Stimulated activated CD4-positive, alpha-beta T cell treated with anti-CD3 and anti-CD28 coated beads, Interleukin-1b, Interleukin-23, amount 100 ng/mL, for 4 hours (primary cell): ENCODE data around the gene GSDMA.
A peak's percentile ranks its signal among the peaks of the same experiment; 100 is the strongest.

Experiments used
- DNase-seq, 2 donors: peaks; one replicate each; pipeline ENCODE4 v3.0.0-alpha.2; 2020; ENCODE audit warnings: low read depth in 2 of 2

GSDMA gene

GRCh38 chr17:39962642-39963220, at the start of gene GSDMA:
TSS of gene GSDMA (plus strand) at chr17:39963004. CDS start at chr17:39965688, 2,684 bp downstream.
- no peak for DNase-seq

- no peak for DNase-seq
These were observed 48.8 kb upstream of the GSDMA start for GRCh38 chr17:39913989-39914388.

- no peak for DNase-seq
These were observed 47.2 kb upstream of the GSDMA start for GRCh38 chr17:39915559-39915958.

- DNase-seq = no peak
These were observed 45.9 kb upstream of the GSDMA start for GRCh38 chr17:39916918-39917317.

GRCh38 chr17:39919087-39919683, 43.6 kb upstream of the GSDMA start:
- DNase-seq = no peak

GRCh38 chr17:39920218-39921210, 42.3 kb upstream of the GSDMA start:
- DNase-seq = peak; percentile 41 to 54

GRCh38 chr17:39921323-39921722, 41.5 kb upstream of the GSDMA start:
- no peak for DNase-seq

GRCh38 chr17:39922006-39922405, 40.8 kb upstream of the GSDMA start:
- no peak for DNase-seq

- DNase-seq = no peak
These were observed 39.6 kb upstream of the GSDMA start for GRCh38 chr17:39923230-39923629.

- no peak for DNase-seq
These were observed 38.7 kb upstream of the GSDMA start for GRCh38 chr17:39923836-39924690.

GRCh38 chr17:39924691-39925055, 38.1 kb upstream of the GSDMA start:
- DNase-seq = no peak

- no peak for DNase-seq
These were observed 37.3 kb upstream of the GSDMA start for GRCh38 chr17:39925282-39926134.

GRCh38 chr17:39926135-39926587, 36.6 kb upstream of the GSDMA start:
- DNase-seq = no peak

- DNase-seq = peak; percentile 19 to 42
These were observed 36.2 kb upstream of the GSDMA start for GRCh38 chr17:39926588-39927100.

- peak; percentile 85 to 86 for DNase-seq
These were observed 35.5 kb upstream of the GSDMA start, which contains the start of the genes LRRC3C and ORMDL3 for GRCh38 chr17:39927101-39927928. TSS of gene LRRC3C (plus strand) at chr17:39927732. CDS start at chr17:39941524, 13,792 bp downstream. TSS of gene ORMDL3 (minus strand) at chr17:39927601. CDS start at chr17:39924203, 3,398 bp downstream.

GRCh38 chr17:39927929-39928857, 34.6 kb upstream of the GSDMA start:
- DNase-seq = no peak

GRCh38 chr17:39928858-39929645, 33.8 kb upstream of the GSDMA start:
- no peak for DNase-seq
